ENCODE measurements around the gene PSMD1.

GRCh38 chr2:231207734-231208133 lies 151.1 kb downstream of the PSMD1 start:
- no peak for TF ChIP-seq CTCF (IDR thresholded peaks at IDR 0.05)
- TF ChIP-seq POLR2A (IDR thresholded peaks at IDR 0.05): no peak

Data from prostate gland (tissue), 2 donors.